Neural cell (in vitro differentiated cells): ENCODE data around the gene KHK.

ENCODE experiments used
- CTCF ChIP-seq: fragments of 450-650 bp; IDR thresholded peaks from 2 replicates; pipeline ENCODE4 v1.5.1; 2014; ENCODE audit warnings: antibody characterized with exemption, mild to moderate bottlenecking, moderate library complexity; ENCODE audit not compliant: poor library complexity, severe bottlenecking
- EP300 ChIP-seq: fragments of 450-650 bp; conservative IDR thresholded peaks from 2 replicates; pipeline ENCODE4 v1.6.1; 2014; ENCODE audit warnings: antibody characterized with exemption, mild to moderate bottlenecking, moderate library complexity; ENCODE audit not compliant: poor library complexity, severe bottlenecking
- EZH2 ChIP-seq: fragments of 200-600, 300-800 bp; shearing (Covaris generic), sonication (generic); IDR thresholded peaks from 2 replicates; pipeline ENCODE4 v1.6.1; 2014; ENCODE audit warnings: antibody characterized with exemption, low read length, borderline replicate concordance, mild to moderate bottlenecking; ENCODE audit not compliant: insufficient read depth, poor library complexity, severe bottlenecking
- REST ChIP-seq: IDR thresholded peaks from 2 replicates; pipeline ENCODE4 v1.6.1; 2012; ENCODE audit warnings: borderline replicate concordance

GRCh38 chr2:27147935-27148334, 61.4 kb downstream of the KHK start:
- TF ChIP-seq EZH2 (no peak), REST (no peak), EP300 (no peak), CTCF (no peak)
